HG02678 (cell line): ENCODE data around the gene TANGO6.
"Not testable (repeated sequence)": the region's sequence is repeated elsewhere in the genome, so short reads cannot be mapped to it uniquely, and the experiment has no call there.

Experiments
- ATAC-seq: cut with Tn5 transposase; IDR thresholded peaks from one replicate; pipeline ENCODE4 v1.9.1; 2021; ENCODE audit warnings: mild to moderate bottlenecking, moderate library complexity; ENCODE audit not compliant: unreplicated experiment

The TANGO6 gene

DNA sequence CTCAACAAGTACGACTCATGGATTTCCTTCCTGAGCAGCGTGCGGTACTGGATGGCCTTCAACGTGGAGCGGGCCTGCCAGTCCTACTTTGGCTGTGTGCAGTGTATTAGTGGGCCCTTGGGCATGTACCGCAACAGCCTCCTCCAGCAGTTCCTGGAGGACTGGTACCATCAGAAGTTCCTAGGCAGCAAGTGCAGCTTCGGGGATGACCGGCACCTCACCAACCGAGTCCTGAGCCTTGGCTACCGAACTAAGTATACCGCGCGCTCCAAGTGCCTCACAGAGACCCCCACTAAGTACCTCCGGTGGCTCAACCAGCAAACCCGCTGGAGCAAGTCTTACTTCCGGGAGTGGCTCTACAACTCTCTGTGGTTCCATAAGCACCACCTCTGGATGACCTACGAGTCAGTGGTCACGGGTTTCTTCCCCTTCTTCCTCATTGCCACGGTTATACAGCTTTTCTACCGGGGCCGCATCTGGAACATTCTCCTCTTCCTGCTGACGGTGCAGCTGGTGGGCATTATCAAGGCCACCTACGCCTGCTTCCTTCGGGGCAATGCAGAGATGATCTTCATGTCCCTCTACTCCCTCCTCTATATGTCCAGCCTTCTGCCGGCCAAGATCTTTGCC lies 271.1 kb downstream of the TANGO6 start:
- no peak for ATAC-seq

DNA sequence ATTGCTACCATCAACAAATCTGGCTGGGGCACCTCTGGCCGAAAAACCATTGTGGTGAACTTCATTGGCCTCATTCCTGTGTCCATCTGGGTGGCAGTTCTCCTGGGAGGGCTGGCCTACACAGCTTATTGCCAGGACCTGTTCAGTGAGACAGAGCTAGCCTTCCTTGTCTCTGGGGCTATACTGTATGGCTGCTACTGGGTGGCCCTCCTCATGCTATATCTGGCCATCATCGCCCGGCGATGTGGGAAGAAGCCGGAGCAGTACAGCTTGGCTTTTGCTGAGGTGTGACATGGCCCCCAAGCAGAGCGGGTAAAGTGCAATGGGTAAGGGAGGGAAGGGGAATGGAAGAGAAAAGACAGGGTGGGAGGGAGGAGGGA lies 271.6 kb downstream of the TANGO6 start:
- ATAC-seq = no peak

GRCh38 chr16:69115361-69115760 lies 272.0 kb downstream of the TANGO6 start:
- no peak for ATAC-seq

- no peak for ATAC-seq
Measured at GRCh38 chr16:69115837-69116236, 272.5 kb downstream of the TANGO6 start.

- ATAC-seq = no peak
Measured at GRCh38 chr16:69116256-69116875, 273.0 kb downstream of the TANGO6 start.

- ATAC-seq = no peak
Measured at GRCh38 chr16:69116906-69117305, 273.6 kb downstream of the TANGO6 start.

GRCh38 chr16:69118468-69118867 lies 275.1 kb downstream of the TANGO6 start:
- ATAC-seq = no peak

DNA sequence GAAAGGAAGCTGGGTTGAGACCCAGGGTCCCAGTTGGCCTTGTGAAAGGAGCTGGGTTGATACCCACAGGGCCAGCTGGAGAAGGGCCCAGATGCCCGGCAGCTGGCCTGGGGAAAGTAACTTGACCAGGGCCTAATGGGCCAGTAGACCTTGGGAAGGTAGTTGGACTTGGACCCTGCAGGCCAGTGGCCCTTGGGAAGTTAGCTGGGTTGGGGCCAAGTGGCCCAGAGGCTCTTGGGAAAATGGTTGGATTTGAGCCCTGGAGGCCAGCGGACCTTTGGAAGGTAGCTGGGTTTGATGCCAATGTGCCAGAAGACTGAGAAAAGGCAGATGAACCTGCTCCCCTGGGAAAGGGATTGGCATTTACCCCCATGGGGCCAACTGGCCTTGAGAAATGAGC lies 275.7 kb downstream of the TANGO6 start:
- ATAC-seq = no peak

DNA sequence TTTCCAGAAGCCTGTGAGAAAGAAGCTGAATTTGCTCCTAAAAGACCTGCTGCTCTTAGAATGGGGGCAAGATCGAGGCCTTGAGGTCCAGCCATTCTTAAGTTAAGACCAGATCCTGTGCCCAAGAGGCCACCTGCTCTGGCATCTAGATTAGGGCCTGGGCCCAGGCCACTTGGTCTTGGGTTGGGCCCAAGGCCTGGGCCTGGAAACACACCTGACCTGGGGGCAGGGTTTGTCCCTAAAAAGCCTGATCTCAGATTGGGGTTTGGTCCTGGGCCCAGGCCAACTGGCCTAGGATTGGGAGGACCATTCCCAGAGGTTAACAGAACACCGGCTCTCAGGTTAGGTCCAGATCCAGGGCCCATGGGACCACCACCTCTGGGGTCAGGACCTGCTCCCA lies 276.2 kb downstream of the TANGO6 start:
- no peak for ATAC-seq

DNA sequence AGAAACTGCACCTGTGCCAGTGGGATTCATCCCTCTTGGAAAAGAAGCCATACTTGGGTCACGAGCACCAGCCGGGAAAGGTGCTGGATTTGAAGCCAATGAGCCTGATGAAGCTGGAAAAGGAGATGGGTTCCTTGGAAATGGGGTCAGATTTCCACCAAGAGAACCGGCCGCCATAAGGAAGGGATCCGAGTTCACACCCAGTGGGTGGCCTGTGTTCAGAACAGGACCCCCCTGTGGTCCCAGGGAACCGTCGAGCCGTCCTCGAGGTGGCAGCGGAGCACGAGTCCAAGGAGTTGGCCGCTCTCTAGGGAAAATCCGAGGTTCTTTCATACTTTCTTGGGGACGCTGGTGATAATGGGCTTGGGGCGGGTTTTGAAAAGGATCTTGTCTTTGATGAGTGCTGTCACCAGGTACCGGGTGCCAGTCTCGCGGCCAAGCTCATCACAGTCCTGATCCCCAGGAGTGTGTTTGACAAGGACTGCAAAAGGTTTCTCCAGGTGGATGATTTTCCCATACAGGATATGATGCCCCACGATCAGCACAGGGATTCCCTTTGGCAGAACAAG lies 276.8 kb downstream of the TANGO6 start:
- no peak for ATAC-seq

GRCh38 chr16:69123910-69124309 lies 280.6 kb downstream of the TANGO6 start:
- no peak for ATAC-seq

DNA sequence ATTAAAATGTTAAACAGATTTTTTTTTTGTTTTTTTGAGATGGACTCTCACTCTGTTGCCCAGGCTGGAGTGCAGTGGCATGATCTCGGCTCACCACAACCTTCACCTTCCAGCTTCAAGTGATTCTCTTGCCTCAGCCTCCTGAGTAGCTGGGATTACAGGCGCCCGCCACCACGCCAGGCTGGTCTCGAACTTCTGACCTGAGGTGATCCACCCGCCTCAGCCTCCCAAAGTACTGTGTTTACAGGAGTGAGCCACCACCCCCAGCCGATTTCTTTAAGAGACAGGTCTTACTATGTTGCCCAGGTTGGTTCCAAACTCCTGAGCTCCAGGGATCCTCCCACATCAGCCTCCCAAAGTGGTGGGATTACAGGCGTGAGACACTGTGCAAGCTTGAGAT lies 281.1 kb downstream of the TANGO6 start:
- ATAC-seq = not testable (repeated sequence)

DNA sequence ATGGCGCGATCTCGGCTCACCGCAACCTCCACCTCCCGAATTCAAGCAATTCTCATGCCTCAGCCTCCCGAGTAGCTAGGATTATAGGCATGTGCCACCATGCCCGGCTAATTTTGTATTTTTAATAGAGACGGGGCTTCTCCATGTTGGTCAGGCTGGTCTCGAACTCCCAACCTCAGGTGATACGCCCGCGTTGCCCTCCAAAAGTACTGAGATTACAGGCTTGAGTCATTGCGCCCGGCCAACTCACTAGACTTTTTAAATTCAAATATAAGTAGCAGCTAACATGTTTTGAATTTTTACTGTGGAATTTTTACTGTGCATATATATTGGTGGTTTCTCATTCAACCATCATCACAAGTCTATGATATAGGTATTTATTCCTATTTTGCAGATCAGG lies 281.6 kb downstream of the TANGO6 start:
- not testable (repeated sequence) for ATAC-seq

DNA sequence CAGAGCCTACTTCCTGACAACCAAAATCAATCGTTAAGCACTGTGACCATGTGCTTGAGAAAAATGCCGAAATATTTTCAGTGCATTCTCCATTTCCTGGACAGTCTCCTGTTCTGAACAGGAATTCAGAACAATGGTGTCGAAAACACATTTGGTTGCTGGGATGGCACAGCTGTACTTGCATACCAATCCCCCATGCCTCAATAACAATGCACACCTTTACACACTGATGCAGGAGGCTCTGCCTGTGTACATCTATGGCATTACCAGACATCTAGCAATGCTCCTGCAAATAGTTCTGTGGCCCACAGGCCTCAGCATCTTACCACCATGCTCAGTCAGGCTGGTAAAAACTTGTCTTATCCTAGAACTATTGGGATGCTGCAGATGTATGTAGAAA lies 282.9 kb downstream of the TANGO6 start:
- no peak for ATAC-seq

GRCh38 chr16:69126801-69127200 lies 283.5 kb downstream of the TANGO6 start:
- not testable (repeated sequence) for ATAC-seq

DNA sequence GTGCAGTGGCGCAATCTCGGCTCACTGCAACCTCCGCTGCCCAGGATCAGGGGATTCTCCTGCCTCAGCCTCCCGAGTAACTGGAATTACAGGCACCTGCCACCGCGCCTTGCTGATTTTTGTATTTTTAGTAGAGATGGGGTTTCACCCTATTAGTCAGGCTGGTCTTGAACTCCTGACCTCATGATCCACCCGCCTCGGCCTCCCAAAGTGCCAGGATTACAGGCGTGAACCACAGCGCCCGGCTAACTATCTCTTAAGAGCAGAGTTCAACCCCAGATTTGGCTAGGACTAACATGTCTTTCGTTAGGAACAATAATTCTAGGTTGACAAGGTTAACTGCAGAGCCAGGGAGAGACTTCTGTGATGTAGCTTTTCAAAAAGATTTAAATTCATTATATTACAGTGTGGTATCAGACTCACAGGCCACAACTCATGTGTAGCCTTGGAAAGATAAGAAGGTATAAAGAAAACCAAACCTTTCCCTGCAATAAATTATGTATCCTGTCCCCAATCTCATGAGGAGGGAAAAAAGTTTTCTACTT lies 284.7 kb downstream of the TANGO6 start:
- no peak for ATAC-seq

DNA sequence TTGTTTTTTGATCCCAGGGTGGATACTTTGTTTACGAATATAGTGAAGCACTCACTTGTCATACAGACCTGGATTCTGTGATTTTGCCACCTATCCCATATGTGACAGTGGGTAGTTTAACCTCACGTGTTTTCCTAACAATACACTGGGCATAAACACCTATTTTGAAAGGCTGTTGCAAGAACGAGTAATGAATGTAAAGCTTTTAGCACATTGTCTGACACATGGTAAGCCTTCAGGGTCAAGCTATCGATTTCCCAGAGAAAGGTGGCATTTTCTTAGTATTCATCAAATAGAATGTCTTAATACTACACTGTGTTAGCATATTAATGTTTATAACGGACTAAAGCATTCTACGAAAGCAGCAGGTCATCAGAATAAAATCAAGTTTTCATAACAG lies 287.1 kb downstream of the TANGO6 start:
- ATAC-seq = no peak

DNA sequence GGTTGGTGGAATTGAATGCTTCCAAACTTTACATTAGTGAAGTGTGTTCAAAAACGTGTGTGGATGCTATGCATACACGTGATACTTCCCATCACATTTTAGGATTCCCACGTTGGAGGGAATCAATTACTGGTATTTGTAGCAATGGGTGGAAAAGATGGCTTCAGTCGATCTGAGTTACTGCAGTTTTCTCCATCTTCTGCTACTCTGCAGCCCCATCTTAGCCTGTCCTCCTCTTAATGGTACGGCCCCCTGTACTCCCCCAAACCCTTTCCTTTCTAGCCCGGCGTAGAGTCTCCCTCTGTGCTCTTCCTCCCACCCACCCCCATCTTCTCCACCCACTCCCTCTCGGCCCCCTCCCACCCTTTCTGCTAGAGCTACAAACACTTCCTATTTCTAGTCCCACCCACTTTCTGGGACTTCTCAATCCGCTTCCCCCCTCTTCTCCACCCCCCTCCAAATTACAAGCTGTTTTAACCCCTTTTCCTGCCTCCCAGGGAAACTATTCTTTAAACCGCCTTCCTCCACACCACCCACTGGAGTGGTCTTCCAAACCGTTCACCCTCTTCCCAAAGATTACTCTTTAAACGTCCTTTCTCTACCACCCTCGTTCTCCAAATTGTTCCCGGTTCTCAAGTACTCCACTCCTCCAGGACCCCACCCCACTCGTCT lies 288.0 kb downstream of the TANGO6 start:
- no peak for ATAC-seq

GRCh38 chr16:69131839-69132423 lies 288.6 kb downstream of the TANGO6 start:
- no peak for ATAC-seq

- ATAC-seq = peak; percentile 93
Measured at GRCh38 chr16:69132424-69133252, 289.3 kb downstream of the TANGO6 start, which contains the start of the genes CHTF8 and UTP4. CHTF8 (minus strand) TSS chr16:69132588; CDS start chr16:69121458, 11,130 bp downstream. UTP4 (plus strand) TSS chr16:69132649; CDS start chr16:69133460, 811 bp downstream.
